GM21717 (cell line): ENCODE measurements around the gene RASSF8.
A peak's percentile ranks its signal among the peaks of the same experiment; 100 is the strongest.

Experiments used
- ATAC-seq: cut with Tn5 transposase; IDR thresholded peaks from one replicate; pipeline ENCODE4 v1.9.1; 2021; ENCODE audit warnings: mild to moderate bottlenecking, moderate library complexity; ENCODE audit not compliant: unreplicated experiment

The RASSF8 gene, protein sequence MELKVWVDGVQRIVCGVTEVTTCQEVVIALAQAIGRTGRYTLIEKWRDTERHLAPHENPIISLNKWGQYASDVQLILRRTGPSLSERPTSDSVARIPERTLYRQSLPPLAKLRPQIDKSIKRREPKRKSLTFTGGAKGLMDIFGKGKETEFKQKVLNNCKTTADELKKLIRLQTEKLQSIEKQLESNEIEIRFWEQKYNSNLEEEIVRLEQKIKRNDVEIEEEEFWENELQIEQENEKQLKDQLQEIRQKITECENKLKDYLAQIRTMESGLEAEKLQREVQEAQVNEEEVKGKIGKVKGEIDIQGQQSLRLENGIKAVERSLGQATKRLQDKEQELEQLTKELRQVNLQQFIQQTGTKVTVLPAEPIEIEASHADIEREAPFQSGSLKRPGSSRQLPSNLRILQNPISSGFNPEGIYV

DNA sequence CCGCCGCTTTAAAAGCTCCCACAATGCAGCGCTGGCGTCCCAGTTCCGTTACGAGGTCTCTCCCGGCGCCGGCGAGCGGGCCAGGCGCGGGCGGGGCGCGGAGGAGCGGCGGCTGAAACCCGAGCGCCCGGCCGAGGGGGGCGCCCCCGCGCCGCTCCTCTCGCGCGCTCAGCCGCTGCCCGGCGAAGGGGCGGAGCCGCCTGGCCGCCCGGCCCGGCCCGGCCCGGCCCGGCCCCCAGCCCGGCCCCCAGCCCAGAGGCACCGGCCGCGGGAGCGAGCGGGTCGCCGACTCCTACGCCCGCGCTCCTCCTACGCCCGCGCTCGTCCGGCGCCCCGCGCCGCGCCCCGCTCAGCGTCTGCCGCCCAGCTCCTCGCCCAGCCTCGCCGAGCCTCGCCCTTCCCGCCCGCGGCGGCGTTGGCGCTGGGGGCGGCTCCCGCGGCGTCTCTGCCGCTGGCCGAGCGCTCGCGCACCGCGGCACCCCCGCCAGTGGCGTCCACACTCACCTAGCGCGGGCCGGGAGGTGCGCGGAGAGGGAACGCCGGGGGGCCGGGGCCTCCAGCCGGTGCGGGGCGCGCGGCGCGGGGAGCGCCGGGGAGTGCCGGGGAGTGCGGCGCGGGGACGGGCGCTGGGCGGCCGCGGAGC lies at the start of gene RASSF8:
TSS of gene RASSF8 (plus strand) at position 255 of the 643 bp plus-strand sequence. CDS start 96,662 bp downstream, outside the sequence.
- peak; percentile 80 for ATAC-seq

DNA sequence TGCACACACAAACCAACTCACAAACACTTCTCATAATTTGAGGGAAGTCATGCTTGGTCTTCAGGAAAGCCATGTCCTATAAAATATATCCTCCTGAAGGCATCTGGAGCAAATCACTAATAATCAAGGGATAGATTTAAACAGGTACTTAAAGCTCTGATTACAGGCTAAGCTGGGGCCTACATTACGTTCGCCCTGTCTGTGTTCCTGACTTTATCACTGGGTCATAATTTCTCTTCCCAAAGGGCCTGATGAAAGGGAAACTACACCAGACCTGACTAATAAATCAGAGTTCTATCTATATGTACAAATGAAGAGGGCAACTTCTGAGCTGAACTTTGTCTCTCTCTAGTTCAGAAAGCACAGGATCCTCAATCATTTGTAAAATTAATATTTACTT lies 43.9 kb upstream of the RASSF8 start:
- ATAC-seq, result no peak

DNA sequence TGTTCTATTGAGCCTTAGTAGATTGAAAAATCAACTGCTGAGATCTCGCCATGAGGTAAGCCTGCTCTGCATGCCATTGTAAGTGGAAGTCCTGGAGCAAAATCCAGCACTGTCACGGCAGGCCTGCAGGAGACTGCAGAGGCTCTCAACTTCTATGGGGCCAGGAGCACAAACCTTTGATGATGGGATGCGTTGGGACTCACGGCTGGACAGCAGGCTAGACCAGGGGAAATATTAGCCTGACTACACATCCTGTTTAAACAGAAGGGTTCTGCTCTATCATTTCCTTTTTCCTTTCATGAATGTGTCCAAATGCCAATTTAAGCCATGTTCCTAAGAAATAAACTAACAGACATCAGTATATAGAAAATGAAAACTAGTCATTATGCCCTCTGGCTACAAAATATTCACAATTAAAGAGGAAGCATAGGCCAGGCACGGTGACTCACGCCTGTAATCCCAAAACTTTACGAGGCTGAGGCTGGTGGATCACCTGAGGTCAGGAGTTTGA lies 33.9 kb upstream of the RASSF8 start:
- no peak for ATAC-seq

DNA sequence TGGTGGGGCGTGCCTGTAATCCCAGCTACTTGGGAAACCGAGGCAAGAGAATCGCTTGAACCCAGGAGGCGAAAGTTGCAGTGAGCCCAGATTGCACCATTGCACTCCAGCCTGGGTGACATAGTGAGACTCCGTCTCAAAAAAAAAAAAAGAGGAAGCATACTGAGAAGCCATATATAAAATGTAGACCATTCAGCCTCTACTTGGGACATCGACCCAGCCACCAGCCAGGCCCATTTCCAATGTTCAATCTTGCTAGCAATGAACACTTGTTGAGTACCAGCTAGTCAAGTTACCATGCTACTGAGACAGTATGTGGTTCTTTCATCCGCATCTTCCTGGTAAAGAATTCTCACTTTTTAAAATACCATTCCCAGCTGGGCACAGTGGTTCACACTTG lies 33.4 kb upstream of the RASSF8 start:
- ATAC-seq, result no peak

DNA sequence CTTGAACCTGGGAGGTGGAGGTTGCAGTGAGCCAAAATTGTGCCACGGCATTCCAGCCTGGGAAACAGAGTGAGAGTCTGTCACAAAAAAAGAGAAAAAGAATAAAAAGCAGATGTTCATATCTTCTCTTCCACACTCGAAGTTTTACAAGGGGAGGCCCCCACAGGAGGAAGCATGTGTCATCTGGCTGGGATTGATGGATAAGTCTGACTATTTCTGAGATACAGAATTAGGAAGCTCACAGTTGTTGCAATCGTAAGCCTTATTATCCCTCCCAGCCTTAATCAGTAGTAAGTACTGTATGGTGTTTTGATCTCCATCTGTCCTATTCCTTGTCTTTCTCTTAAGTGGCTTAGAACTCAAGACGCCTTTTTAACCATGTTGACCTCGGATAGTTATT lies 31.9 kb upstream of the RASSF8 start:
- ATAC-seq, result no peak

DNA sequence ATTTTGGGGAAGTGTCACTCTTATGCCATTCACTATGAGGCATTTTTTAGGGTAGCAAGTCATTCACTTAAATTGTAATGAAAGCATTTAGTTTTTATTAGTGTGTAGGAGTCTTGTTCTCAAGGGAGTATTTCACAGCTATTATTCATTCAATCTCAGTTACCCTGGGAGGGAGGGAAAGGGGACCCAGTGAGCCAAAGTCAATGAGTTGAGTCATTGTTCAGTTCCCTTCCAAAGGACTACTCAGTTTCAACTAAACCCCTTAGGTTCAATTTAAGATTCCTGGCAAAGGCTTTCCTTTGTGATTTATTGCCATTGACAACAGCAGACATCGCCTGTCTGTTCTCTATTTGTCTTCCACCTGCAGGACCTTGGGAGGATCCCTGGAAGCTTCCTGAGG lies 29.3 kb upstream of the RASSF8 start:
- no peak for ATAC-seq

DNA sequence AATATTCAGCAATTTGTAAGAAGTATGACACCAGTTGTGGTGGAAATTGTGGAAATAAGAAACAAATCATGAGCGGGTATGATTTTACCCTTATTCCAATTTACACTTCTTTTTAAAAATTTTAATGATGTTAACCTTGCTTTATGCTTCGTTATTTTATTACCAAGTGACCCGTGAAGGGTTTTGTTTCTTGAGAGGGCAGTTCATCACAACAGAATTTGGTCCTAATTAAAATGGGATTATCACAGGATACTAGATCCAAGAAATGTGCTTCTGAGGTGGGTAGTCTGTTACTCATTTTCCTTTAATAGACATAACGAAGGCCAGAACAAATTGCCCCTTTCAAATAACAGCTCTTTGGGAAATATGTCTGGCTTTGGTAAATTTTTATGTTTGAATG lies 25.5 kb upstream of the RASSF8 start:
- no peak for ATAC-seq

DNA sequence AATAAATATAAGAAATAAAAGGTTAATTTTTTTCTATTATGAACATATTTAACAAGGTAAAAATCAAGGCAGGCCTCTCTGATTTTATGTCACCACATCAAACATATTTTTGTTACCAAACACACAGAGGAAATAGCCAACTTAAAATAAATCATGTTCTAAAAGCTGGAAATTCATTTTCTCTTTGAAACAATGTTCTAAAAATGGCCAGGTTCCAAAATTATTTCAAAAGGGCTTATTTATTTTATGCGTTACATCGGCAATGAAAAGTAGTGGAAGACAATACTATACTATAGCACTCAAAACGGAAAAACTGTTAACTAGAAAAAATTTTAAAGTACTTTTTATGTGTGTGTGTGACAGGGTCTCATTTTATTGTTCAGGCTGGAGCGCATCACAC lies 24.0 kb upstream of the RASSF8 start:
- no peak for ATAC-seq

DNA sequence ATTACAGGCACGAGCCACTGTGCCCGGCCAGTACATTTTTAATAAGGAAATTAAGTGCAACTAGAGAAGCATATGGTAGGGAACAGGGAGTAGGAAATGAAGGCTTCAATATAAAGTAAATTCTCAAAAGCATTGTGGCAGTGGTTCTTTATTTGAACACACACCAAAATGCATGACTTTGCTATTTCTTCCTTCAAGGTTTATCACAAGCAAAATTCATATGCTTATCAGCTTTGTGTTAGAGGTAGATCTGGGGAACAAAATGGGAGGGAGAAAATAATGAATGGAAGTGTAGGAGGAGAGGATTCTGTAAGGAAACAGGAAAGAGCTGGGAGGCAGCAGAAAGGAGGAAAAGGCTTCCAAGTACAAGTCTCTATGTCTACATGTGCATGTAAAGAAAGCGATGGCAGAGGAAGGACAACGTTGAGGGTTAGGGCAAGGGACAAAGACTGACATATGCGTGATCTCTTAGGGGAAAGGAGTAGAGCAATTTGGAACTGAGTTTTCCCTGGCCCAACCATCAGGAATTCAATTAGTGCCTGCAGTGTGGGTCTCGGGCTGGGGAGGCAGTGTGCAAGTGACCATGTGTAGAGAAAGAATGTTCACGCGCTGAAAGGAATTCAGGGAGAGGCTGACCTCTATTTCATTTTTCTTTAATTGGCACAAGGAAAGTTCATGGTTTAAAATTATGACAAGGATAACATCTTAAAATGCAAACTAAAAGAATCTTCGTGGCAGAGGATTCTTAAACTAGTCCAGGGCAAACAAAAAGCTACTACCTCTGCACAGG lies 22.9 kb upstream of the RASSF8 start:
- ATAC-seq, result no peak

DNA sequence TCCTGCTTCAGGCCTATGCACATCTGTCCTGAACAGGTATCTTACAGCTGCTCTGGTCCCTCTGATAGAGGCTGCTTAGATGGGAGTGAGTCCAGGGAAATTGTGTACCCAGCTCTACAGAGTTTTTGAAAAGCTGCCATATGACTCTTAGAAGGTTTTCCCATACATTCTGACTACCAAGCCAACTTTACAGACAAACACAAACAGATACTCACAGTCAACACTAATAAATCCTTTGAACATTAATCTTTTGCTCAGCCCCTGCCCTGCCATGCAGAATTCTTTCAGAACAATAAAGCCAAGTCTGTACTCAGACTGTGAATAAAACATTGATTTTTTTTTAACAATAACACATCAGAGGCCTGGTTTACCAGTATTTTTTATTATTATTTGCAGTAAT lies 21.4 kb upstream of the RASSF8 start:
- ATAC-seq, result no peak

DNA sequence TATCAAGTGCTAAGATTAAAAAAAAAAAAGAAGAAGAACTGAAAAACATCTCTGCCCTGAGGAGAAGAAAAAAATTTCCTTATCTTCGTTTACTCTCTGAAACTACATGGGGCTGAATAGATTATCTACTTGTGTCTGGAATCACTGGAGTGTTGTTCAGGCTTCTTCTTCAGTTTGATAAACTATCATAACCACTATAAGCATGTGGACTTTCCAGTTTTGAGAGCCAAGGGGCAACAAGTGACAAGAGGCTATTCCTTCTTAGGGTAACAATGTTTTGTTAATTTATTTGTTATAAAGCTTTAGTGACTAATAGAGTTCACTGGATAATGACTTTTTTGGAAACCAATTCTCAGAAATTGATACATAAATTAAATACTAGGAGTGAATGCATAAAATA lies 19.9 kb upstream of the RASSF8 start:
- no peak for ATAC-seq

DNA sequence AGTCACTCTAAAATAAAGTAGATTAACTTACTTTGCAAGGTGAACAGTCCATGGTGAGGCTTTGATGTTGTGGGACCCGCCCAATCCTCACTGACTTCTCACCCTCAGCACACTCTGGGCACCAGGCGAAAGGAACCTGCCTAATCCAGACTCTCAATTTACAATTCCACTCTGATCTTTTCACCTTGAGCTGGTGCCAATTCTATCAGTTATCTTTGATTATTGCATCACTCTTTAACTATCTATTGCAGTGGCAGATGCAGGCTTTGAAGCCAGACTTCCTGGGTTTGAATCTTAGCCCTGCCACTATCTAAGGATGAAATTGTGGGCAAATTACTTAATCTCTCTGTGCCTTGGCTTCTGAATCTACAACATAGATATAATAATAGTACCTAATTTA lies 18.9 kb upstream of the RASSF8 start:
- no peak for ATAC-seq

DNA sequence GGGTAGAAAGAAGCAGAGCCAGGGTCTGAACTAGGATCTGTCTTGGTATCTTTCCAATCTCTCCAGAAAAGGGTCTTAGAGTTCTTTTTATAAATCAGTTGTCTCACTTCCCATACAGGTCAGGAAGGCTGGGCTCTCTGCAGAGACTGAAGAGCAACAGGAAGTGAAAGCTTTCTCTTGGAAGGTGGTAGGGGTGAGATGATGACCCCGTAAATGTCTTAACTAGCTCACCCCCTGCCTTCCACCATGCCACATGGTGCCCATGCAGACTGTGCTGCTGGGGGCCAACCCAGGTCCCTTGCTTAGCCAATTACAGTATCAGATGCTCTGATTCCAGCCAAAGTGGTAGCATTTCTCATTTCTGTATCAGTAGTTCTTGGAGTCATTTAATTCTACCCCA lies 17.6 kb upstream of the RASSF8 start:
- no peak for ATAC-seq

DNA sequence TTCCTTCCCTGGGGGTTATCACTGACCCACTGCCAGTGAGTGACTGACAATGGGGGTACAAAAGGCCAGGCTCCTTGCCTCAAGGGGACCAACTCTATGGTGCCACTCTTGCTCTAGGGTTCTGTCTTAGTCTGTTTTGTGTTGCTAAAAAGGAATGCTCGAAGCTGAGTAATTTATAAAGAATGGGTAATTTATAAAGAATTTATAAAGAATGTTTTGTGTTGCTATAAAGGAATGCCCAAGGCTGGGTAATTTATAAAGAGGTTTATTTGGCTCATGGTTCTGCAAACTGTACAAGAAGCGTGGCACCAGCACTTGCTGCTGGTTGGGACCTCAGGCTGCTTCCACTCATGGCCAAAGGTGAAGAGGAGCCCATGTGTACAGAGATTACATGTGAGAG lies 15.8 kb upstream of the RASSF8 start:
- ATAC-seq, result no peak

DNA sequence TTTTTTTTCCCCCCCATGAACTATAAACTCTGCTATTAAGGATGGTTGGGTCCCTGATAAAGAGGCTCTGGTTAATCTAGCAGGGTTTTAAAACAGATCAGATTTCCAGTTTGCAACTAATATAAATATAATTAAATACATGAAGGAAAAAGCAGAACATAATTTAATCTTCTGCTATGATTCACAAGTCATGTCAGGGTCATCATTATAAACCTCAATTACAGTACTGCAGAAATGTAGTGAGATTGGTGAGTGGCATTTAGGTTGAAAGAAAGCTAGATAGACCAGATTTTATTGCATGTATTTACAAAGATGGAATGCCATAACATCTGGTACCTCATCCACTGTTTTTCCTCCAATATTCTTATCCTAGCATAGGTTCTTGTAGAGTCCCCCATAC lies 14.5 kb upstream of the RASSF8 start:
- ATAC-seq, result no peak

DNA sequence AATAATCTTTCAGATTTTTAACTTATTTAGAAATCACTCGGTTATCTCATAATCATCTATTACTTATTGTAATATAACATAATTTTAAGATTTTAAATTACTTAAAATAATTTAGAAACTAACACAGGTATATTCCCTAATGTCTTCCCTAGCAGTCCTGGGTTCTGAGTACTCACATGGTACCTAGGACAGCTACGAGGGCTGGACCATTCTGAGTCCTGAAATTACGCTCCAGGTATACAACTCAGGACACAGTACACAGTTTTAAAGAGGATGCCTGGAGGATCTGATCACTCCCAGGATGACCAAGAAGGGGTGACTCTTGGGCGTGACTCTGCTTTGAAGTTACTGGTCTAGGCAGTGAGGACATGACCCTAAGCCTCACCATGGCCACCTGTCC lies 9.1 kb upstream of the RASSF8 start:
- no peak for ATAC-seq

DNA sequence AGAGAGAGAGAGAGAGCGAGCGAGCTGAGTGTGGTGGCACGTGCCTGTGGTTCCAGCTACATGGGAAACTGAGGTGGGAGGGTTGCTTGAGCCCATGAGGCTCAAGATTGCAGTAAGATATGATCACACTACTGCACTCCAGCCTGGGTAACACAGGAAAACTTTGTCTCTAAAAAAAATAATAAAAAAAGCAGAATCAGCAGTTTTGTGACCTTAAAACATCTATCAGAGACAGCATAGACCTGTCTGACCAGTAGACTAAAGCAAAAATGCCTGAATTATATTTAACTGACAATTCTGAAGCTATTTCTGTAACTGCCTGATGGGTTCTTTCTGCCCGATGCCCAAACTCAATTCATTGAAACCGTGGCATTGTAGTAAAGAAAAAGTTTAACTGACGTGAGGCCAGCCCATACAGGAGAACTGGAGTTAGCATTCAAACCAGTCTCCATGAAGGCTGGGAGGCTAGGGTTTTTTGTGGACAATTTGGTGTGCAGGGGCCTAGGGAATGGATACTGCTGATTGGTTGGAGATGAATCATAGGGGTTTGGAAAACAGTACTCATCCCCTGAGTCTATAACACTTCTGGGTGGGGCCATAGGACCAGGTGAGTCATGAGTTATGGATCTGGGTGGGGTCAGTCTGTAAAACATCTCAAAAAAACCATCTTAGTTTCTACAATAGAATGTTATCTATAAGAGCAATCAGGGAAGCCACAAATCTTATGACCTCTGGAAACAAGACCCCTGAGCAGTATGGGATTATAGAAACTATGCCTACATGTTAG lies 8.0 kb upstream of the RASSF8 start:
- no peak for ATAC-seq

DNA sequence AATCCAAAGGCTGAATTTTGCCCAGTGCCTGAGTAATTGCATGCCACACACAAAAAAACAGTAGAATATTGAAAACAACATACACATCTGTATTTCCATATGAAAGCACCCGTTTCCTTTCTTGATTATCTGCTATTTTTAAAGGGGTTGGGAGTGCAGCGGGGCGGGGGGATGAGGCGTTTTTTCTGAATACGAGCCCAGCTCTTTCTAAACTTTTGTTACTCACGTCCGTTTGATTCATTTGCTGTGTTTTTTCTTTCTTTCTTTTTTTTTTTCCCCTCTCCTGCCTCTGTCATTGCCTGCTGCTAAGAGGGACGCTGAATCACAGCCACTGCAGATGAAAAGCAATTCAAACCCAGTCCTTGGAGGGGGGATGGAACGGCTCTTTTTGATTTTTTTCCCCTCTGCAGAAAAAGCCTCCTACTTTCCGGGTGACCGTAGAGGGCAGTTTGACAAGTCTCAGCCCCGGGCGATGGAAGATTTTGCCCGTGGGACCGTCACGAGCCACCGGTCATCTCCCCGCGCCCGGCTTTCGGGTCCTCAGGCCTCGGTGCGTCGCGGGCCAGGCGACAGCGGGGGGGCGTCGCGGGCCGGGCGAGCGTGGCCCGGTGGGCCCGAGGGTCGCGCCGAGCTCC lies 572 bp upstream of the RASSF8 start:
- ATAC-seq, result no peak

DNA sequence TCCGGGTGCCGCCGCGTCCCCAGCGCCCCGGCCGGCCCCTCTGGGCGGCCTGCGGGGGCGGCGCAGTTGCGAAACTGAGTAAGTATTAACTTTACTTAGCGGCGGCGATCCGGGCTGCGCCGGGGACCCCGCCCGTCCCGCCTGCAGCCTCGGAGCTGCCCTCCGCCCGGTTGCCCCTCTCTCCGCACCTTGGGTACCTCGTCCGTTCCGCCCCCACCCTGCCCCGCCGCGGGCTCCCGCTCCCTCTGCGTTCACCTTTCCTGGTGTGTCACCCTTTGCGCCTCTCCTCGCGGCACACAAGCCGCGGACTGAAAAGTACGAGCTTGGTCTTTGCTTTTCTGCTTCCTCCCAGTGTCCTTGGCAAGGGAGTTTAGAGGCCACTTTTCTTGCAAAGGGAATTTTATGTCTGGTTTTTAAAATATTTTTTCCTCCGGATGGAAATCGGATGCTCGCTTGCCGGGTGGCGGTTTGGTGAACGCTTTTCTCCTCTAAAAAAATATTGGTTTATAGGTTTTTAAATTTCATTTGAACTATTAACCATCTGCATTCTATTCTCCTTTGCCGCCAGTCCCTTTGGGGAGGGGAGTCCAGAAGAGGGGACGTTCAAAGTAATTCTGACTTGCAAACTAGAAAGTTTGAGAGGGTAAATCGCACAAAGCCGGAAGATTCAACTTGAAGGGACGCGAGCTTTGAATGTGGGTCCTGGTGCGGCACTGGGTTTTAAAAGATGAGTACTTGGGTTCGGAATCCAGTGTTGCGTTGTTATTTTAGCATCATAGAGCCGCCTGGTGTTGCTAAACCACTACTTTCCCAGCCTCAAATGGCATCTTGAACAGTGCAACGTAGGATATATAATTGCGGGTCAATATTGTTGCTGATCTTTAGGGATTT lies 834 bp downstream of the RASSF8 start:
- no peak for ATAC-seq
